NOMO-1 (cell line): Measurements from ENCODE around the gene TSSK2.
A peak's percentile ranks its signal among the peaks of the same experiment; 100 is the strongest.
"Not testable (repeated sequence)": the region's sequence is repeated elsewhere in the genome, so short reads cannot be mapped to it uniquely, and the experiment has no call there.

Experiments
- DNase-seq, 2 experiments: peaks; one replicate each; lab custom pipeline; 2025; ENCODE audit not compliant: unreplicated experiment in 2 of 2; lab: John Stamatoyannopoulos, UW

TSSK2 gene

DNA sequence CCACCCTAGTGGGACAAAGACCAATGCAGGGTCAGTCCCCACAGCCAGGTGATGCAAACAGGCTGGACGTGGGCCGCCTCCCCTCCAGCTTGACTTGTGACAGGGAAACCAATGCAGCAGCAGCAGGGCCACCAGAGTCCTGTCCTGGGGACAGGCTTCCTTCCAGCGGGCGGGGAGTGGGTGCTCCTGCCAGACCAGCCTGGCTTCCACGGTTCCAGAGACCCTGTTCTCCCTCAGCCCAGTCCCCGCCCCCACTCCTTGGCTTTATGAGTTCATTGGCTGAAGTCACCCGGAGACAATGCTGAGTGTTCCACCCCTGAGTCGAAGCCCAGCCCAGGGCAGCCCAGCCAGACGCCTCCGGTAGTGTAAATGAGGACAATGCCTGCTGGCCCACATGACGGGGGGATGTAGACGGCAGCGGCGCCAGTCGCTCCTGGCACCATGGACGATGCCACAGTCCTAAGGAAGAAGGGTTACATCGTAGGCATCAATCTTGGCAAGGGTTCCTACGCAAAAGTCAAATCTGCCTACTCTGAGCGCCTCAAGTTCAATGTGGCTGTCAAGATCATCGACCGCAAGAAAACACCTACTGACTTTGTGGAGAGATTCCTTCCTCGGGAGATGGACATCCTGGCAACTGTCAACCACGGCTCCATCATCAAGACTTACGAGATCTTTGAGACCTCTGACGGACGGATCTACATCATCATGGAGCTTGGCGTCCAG is at the start of gene TSSK2:
Gene TSSK2, plus strand, starts transcription at position 350 of the 726 bp plus-strand sequence. Its CDS starts 92 bp downstream, at position 442.
- no peak for DNase-seq

DNA sequence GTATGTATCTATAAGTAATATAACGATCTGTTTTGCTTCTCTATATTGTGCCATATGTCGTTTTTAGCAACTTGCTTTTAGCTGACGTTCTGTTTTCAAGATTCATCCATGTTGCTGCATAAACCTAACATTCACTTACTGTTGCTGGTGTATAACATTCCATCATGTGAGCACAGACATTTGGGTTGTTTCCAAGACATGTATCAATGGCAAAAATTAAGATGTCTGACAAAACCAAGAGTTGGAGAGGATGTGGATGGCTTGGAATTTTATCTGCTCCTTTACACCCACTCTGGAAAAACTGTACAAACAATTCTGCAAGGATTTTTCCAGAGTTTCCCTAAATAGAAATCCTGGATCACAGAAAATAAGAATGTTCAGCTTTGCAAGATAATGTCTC is 49.8 kb upstream of the TSSK2 start:
- DNase-seq, result no peak

DNA sequence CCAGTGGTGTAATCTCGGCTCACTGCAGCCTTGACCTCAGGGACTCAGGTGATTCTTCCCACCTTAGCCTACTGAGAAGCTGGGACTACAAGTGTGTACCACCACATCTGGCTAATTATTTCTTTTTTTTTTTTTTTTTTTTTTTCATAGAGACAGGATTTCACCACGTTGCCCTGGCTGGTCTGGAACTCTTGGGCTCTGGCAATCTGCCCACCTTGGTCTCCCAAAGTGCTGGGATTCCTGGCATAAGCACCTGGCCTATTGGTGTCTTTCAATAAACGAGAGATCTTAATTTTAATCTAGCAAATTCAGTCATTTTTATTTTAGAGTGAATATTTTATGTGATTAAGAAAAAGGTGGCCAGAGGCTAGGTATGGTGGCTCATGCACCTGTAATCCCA is 49.0 kb upstream of the TSSK2 start:
- DNase-seq, result no peak

DNA sequence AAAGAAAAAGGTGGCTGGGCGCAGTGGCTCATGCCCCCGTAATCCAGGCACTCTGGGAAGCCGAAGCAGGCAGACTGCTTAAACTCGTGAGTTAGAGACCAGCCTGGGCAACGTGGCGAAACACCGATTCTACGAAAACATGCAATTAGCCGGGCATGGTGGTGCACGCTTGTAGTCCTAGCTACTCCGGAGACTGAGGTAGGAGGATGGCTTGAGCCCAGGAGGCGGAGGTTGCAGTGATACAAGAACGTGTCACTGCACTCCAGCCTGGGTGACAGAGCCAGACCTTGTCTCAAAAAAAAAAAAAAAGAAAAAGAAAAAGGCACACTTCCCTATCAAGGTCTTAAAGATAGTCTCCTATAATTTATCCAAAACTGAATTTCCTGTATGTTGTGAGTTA is 48.3 kb upstream of the TSSK2 start:
- no peak for DNase-seq

DNA sequence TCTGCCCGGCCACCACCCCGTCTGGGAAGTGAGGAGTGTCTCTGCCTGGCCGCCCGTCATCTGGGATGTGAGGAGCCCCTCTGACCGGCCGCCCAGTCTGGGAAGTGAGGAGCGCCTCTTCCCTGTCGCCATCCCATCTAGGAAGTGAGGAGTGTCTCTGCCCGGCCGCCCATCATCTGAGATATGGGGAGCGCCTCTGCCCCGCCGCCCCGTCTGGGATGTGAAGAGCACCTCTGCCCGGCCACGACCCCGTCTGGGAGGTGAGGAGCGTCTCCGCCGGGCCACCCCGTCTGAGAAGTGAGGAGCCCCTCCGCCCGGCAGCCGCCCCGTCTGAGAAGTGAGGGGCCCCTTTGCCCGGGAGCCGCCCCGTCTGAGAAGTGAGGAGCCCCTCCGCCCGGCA is 47.0 kb upstream of the TSSK2 start:
- not testable (repeated sequence) for DNase-seq

DNA sequence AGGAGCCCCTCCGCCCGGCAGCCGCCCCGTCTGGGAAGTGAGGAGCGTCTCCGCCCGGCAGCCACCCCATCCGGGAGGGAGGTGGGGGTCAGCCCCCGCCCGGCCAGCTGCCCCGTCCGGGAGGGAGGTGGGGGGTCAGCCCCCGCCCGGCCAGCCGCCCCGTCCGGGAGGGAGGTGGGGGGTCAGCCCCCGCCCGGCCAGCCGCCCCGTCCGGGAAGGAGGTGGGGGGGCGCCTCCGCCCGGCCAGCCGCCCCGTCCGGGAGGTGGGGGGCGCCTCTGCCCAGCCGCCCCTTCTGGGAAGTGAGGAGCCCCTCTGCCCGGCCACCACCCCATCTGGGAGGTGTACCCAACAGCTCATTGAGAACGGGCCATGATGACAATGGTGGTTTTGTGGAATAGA is 46.5 kb upstream of the TSSK2 start:
- not testable (repeated sequence) for DNase-seq

DNA sequence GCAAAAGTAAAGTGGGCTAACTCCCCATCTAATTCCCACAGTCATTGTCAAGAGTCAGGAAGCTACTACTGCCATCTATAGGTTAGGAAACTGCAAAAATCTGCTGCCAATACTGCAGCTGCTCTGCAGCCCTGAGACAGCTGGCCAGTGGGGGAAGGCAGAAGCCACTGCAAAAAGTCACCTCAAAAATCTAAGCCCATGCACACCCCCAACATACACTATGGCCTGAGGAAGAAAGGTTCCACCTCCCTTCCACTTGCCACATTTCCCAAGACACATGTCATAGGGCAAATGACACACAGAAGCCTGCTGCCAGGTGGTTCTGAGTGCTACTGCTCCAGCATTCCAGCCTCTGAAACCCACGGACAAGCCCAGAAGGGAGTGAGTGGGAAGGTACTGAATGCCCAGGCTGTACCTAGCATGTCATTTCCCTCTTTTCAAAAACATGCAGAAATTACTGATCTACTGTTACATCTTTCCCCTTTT is 45.8 kb upstream of the TSSK2 start:
- peak; percentile 31 to 32 for DNase-seq

DNA sequence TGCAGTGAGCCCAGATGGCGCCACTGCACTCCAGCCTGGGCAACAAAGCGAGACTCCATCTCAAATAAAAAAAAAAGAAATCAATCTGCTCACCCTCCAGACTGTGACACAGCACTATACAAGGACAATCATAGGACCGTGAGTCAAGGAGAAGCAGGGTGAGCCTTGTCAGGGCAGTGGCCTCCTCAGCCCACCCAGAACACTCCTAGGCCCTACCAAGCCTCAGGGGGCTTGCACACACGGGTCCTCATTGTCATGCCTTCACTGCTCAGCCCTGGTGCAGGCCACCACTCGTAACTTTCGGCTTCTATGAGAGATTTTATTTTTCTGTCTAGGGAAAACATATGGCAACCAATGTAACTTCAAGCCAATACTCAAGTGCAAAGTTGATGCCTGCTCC is 44.7 kb upstream of the TSSK2 start:
- peak in 1 of 2 experiments; percentile 4 for DNase-seq

DNA sequence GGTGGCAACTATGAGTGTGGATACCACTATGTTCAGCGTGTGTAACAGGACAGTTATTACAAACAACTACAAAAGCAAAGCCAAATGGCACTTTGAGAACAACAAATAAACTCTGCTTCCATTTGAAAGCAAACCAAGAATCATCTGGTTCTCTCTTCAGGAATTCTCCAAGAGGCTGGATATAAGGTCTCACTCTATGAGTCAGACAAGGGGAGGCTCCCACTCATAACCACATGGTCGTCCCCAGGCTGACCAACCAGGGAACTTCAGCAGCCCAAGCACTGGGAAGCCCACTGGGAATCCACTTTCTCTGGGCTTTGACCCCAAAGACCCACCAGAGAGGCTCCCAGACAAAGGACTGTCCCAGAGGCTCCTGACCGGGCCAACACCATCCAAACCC is 44.2 kb upstream of the TSSK2 start:
- no peak for DNase-seq

DNA sequence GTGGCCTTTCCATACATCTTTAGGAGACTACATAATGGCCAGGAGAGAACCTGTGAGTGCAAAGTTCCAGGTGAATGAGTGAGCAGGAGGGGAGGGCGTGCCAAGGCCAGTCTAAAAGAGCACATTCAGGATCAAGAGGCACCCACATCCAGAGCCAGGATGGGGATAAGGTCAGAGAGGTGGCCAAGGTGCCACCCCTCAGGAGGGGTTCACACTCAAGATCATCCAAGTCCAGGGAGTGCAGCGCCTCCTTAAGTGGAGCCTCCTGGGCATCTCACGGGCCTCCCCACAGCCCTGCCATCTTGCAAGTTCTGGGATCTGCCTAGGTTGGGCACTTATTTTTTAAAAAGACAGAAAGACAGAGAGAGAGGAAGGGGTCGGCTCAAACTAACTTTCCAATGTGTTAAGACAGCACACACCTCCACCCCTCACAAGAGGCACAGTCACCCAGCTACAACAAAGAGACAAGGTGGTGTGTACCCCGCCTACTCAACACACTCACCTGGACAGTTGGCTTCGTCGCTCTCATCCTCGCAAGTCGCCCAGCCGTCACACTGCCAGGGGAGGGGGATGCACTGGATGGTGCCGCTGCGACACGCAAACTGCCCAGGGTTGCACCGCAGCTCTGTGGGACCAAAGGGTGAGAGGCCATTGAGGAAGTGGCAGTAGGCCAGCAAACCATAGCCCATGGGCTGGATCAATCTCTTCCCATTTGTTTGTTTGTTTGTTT is 42.1 kb upstream of the TSSK2 start:
- DNase-seq, result no peak

DNA sequence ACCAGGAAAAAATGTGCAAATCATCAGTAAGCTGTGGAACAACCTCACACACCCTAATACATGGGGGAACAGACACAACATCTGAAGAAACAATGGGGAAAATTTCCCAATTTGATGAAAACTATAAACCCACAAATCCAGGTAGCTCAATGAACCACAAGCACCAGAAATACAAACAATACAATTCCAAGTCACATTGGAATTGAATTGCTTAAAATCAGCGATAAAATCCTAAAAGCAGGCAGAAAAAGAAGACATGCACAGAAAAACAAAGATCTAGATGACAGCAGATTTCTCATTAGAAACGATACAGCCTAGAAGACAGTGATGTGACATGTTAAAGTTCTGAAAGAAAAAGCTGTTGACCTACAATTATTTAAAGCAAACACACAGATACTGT is 40.9 kb upstream of the TSSK2 start:
- DNase-seq, result no peak

DNA sequence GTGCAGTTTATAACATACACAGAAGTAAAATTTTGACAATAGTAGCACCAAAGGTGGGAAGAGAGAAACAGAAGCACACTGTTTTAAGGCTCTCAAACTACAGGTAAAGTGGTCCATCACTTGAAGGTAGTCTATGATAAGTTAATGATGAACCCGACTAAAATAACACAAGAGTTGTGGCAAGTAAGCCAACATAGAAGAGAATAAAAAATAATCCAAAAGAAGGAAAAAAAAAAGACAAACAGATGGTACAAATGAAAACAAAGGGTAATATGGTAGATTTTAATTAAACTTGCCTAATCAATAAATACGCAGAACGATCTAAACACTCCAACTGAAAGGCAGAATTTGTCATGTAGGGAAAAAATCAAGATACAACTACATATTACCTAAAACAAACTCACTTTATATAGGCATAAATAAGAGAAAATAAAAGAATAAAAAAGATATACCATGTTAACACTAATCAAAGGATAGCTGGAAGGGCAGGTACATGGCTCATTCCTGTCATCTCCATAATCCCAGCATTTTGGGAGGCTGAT is 40.5 kb upstream of the TSSK2 start:
- no peak for DNase-seq

DNA sequence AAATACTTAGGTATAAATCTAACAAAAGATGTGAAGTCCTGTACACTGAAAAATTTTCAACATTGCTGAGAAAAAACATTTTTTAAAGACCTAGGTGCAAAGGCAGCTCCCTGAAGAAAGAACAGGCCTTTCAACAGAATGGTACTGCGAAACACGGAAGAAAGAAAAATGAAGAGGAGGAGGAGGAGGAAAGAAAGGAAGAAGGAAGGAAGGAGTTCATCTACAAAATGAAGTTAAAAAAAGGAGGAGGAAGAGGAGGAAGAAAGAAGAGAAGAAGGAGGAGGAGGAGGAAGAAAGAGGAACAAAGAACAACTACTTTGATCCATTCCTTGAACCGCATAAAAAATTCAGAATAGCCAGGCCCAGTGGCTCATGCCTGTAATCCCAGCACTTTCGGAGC is 38.4 kb upstream of the TSSK2 start:
- no peak for DNase-seq

DNA sequence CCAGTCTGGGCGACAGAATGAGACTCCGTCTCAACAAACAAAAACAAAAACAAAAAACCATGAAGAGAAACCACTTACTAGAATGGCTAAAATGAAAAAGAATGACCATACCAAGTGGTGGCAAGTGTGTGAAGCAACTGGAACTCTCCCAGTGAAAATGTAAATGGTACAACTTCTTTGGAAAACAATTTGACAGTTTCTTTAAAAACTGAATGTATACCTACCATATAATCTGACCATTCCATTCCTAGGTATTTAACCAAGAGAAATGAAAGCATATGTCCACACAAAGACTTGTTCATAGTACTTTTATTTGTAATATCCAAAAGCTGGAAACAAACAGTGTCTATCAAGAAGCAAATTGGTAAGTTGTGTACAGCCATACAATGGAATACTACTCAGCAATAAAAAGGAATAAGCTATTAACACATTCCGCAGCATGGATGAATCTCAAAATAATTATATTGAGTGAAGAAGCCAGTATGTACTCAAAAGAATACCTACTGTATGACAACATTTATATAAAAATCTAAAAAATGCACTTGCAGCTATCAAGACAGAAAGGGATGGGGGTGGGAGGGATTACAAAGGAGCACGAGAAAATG is 36.6 kb upstream of the TSSK2 start:
- no peak for DNase-seq

DNA sequence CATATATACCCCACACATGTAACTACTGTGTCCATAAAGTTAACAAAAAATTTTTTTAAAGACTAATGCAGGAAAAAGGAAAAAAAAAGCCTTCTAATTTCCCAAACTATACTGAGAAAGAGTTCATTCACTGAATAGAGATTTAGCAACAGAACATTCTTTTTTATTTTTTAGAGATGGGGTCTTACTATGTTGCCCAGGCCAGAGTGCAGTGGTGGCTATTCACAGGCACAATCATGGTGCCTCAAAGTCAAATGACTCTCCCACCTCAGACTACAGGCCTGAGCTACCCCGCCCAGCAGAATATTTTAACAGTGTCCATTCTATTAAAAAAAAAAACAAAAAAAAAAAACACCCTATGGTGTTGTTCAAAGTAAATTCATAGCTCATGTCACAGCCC is 34.6 kb upstream of the TSSK2 start:
- no peak for DNase-seq

DNA sequence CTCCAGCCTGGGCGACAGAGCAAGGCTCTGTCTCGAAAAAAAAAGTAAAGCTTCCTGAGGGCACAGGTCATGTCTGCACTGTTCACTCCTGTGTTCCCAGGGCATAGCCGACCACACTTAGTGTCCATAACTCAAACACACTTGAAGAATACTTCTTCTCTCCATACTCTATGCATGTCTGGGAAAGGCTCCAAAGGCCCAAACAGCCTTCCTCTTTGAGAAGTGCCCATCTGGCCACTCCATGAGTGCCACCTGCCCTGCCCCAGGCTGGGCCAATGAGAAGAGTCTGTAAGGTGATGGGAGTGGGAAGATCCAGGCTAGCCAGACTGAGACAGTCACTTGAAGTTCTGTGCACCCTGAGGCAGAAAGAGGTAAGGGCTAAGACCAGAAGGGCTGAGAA is 33.6 kb upstream of the TSSK2 start:
- no peak for DNase-seq

DNA sequence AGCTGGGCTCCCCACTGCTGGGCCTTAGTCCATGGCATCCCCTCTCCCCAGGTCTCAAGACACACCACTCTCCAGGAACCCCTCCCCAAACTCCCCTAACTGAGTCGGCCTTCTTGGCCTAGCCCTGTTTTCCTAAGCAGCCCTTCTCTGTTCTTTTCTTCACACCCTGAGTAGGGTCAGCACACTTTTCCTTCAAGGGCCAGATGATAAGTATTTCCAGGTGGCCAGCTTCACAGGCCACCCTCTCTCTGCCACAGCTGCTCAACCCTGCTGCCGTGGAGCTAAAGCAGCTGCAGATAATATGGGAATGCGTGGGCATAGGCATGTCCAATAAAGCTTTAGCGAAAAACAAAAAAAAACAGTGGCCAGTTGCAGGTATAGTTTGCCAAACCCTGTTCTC is 33.0 kb upstream of the TSSK2 start:
- no peak for DNase-seq

DNA sequence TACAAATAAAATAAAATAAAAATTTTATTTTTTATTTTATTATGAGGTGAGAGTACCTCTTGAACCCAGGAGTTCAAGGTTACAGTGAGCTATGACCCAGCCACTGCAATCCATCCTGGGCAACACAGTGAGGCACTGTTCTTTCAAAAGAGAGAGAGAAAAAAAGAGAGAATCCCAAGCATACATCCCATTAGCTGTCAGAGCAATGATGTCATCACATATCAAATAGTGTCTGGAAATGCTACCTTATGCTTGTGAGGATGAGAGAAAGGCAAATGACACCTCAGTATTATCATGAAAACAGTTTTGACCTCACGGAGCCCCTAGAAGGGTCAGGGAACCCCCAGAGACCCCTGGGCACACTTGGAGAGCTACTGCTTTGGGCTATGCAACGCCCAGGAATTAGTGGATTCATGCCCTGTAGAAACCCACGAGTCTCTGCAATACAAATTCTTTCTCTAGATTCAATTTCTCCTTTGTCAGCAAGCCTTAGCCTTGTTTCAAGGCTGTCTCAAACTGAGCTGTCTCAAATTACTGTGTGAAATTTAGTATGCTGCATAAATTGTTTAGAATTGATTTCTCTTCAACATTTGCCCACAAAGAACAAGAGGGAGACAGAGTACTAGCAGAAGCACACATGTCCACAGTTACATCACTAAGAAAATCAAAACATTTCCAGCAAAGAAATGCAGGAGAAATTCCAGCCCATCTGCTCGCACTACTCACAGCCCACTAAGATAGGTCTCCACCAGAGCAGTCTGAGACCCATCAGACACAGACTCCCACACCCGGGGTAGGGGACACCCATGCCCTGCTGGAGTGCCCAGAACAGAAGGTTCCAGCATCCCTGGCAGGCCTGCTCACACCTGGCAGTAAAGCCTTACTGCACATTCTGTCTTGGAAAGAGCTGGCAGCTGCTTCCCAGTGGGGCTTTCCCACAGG is 27.0 kb upstream of the TSSK2 start:
- DNase-seq, result no peak

DNA sequence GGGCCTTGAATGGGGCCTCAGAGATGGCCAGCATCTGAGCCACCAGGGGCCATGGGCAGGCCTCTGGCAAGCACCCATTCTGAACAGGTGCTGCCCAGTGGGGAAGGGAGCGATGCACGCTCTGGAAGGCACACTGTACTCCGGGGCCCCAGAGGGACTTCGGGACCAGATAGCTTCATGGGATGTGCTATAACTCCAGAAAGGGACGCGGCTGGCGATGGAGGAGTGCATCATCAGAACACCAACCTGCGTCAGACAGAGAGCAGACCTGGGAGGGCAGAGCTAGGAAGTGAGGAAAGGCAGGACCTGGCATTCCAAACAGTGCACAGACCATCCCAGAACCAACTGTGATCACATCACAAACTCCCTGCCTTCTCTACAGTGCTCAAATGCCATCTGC is 25.7 kb upstream of the TSSK2 start:
- no peak for DNase-seq
